ENCODE measurements around the gene MYOT.

DNA sequence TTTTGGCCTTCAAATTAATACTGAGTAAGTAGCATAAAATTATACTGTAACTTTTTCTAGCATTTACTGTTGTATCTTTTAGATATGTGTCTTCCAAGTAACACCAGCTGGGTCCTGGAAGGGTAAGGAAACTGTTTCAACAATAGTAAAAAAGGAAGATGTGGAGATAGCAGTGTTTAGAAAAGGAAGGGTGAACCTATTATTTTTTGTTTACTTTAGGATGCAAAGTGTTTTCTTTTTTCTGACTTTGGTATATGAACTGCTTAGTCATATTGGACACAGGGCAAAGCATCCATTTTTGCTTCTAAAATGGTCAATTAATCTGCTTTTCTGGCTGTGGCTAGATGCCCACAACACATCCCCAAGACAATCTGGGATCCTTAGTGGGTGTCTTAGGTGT is 26.9 kb downstream of the MYOT start:
- TF ChIP-seq, protein P1, sequence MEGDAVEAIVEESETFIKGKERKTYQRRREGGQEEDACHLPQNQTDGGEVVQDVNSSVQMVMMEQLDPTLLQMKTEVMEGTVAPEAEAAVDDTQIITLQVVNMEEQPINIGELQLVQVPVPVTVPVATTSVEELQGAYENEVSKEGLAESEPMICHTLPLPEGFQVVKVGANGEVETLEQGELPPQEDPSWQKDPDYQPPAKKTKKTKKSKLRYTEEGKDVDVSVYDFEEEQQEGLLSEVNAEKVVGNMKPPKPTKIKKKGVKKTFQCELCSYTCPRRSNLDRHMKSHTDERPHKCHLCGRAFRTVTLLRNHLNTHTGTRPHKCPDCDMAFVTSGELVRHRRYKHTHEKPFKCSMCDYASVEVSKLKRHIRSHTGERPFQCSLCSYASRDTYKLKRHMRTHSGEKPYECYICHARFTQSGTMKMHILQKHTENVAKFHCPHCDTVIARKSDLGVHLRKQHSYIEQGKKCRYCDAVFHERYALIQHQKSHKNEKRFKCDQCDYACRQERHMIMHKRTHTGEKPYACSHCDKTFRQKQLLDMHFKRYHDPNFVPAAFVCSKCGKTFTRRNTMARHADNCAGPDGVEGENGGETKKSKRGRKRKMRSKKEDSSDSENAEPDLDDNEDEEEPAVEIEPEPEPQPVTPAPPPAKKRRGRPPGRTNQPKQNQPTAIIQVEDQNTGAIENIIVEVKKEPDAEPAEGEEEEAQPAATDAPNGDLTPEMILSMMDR (IDR thresholded peaks at IDR 0.05 in 4 of 5, conservative IDR thresholded peaks at IDR 0.05 in 1 of 5), result no peak
- TF ChIP-seq POLR2A (IDR thresholded peaks at IDR 0.05), result no peak

Measured in gastrocnemius medialis (tissue), 4 donors.